OCI-LY7 (cell line): ENCODE results near the gene SLC29A3.

ENCODE experiments used
- CTCF ChIP-seq: fragments of 200-600 bp; sonication (generic); conservative IDR thresholded peaks from 2 replicates; pipeline ENCODE4 v1.5.1; 2014; ENCODE audit warnings: mild to moderate bottlenecking, antibody characterized with exemption, low read length, moderate library complexity, mixed read lengths
- EZH2phosphoT487 ChIP-seq: fragments of 200-600 bp; sonication (generic); IDR thresholded peaks from 2 replicates; pipeline ENCODE4 v1.6.1; 2018; ENCODE audit warnings: low read depth, borderline replicate concordance, mild to moderate bottlenecking, mixed run types, antibody characterized with exemption, low read length, moderate library complexity, mixed read lengths

GRCh38 chr10:71295641-71296040, 23.4 kb upstream of the SLC29A3 start:
- no peak for TF ChIP-seq CTCF
- TF ChIP-seq EZH2phosphoT487 = no peak
